ENCODE results near the gene GPR135.
"Not testable (repeated sequence)": the region's sequence is repeated elsewhere in the genome, so short reads cannot be mapped to it uniquely, and the experiment has no call there.

The GPR135 gene

DNA sequence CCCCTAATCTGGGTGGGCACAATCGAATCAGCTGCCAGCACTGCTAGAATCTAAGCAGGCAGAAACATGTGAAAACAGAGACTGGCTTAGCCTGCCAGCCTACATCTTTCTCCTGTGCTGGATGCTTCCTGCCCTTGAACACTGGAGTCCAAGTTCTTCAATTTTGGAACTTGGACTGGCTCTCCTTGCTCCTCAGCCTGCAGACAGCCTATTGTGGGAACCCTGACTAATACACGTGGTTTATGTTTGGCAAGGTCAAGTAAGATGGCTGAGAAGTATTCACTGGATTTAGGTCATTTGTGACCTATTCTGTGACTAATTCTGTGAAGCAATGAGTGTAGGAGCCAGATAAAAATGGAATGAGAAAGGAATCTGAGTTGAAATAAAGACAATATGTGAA is 11.0 kb downstream of the GPR135 start:
- peak; percentile 72 for DNase-seq (ENCODE audit: extremely low read depth, low read depth)
- TF ChIP-seq, protein P1, sequence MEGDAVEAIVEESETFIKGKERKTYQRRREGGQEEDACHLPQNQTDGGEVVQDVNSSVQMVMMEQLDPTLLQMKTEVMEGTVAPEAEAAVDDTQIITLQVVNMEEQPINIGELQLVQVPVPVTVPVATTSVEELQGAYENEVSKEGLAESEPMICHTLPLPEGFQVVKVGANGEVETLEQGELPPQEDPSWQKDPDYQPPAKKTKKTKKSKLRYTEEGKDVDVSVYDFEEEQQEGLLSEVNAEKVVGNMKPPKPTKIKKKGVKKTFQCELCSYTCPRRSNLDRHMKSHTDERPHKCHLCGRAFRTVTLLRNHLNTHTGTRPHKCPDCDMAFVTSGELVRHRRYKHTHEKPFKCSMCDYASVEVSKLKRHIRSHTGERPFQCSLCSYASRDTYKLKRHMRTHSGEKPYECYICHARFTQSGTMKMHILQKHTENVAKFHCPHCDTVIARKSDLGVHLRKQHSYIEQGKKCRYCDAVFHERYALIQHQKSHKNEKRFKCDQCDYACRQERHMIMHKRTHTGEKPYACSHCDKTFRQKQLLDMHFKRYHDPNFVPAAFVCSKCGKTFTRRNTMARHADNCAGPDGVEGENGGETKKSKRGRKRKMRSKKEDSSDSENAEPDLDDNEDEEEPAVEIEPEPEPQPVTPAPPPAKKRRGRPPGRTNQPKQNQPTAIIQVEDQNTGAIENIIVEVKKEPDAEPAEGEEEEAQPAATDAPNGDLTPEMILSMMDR (IDR thresholded peaks at IDR 0.05; ENCODE audit: low read depth, low read length): no peak

DNA sequence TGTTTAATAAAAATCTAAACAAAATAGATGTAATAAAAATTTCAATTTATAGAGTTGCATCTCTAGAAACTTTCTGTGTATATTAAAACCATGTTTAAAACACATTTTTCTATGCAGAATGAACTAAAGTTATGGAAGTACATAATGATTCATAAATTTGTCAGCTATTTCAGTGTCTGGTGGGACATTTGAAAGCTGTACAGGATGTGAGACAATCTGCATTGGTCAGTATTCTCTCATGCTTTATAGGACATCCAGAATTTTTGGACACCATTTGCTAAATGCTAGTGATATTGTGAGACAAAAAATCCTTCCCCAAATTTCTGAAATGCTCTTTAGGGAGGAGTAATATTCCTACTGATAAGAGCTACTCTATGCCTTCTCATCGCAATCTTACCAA is 13.3 kb downstream of the GPR135 start:
- TF ChIP-seq, protein P1 (IDR thresholded peaks at IDR 0.05; ENCODE audit: low read depth, low read length): no peak
- DNase-seq (ENCODE audit: extremely low read depth, low read depth): no peak

DNA sequence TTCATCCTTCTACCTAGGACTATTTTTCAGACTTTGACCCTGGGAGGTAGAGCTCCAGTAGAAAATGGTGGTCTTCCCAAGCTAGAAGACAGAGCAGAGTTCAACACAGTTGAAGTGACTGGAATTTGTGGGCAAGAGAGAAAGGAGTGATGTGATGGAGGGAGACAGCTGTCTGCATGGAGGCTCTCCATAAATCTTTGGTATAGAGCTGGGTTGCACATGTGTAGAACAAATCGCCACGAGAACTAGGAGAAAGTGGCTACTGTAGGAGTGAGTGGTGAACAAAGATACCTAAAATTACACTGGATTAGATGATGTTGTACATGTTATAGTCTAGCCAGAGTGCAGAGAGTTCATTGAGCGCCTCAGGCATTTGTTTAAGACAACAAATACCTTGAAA is 14.5 kb downstream of the GPR135 start:
- no peak for DNase-seq (ENCODE audit: extremely low read depth, low read depth)

DNA sequence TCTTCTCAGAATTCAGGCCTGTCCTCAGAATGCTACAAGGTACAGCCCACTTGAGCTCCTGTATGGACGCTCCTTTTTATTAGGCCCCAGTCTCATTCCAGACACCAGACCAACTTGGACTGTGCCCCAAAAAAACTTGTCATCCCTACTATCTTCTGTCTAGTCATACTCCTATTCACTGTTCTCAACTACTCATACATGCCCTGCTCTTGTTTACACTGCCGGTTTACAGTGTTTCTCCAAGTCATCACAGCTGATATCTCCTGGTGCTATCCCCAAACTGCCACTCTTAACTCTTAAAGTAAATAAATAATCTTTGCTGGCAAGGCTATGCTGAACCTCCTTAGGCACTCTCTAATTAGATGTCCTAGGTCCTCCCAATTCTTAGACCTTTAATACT is 16.5 kb downstream of the GPR135 start:
- not testable (repeated sequence) for DNase-seq (ENCODE audit: extremely low read depth, low read depth)

More for the DNA sequence above, 14.5 kb downstream of the GPR135 start:
- TF ChIP-seq, protein P1 (IDR thresholded peaks at IDR 0.05; ENCODE audit: low read depth, low read length): no peak

DNA sequence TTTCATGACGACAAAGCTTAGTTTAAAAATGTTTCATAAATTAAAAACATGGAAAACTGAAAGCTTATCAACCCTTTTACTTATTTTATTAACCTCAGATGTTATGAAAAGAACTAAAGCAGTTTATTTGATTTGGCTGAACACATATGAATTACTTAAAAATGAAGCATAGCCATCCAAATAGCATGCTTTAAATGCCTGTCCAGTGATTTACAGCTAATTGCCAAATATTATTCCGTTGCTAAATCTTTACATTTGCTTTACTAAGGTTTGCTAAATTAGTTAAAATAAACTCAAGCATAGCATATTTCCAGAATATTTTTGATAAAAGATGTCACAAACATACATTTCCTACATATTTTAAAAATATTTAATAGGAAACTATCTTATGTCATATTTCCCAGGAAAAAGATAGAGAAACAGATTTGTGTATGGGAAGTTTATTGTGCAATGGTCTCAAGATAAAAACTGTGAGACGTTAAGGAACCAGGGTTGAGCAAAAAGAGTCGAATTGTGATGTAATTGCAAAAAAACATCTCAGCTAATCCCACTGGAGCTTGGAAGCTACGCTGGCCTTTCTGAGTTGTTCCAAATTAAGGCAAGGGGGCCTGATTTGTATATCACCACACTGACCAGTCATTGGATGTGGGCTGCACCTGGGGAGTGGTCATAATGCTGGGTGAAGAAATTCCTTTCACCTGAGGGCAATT is 25.8 kb downstream of the GPR135 start:
- peak; percentile 37 for DNase-seq (ENCODE audit: extremely low read depth, low read depth)
- TF ChIP-seq, protein P1 (IDR thresholded peaks at IDR 0.05; ENCODE audit: low read depth, low read length): no peak

DNA sequence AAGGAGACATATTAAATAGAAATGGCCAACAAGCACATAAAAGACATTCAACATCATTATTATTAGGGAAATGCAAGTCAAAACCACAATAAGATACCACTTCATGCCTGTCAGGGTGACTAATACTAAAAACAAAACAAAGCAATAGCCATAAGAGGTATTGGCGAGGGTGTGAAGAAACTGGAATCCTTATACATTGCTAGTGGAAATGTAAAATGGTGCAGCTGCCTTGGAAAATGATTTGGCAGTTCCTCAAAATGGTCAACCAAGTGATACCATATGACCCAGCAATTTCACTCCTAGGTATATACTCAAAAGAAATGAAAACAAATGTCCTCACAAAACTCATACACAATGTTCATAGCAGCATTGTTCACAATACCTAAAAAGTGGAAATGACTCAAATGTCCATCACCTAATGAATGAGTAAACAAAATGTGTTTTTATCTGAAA is 27.0 kb downstream of the GPR135 start:
- no peak for DNase-seq (ENCODE audit: extremely low read depth, low read depth)
- TF ChIP-seq, protein P1 (IDR thresholded peaks at IDR 0.05; ENCODE audit: low read depth, low read length): no peak

DNA sequence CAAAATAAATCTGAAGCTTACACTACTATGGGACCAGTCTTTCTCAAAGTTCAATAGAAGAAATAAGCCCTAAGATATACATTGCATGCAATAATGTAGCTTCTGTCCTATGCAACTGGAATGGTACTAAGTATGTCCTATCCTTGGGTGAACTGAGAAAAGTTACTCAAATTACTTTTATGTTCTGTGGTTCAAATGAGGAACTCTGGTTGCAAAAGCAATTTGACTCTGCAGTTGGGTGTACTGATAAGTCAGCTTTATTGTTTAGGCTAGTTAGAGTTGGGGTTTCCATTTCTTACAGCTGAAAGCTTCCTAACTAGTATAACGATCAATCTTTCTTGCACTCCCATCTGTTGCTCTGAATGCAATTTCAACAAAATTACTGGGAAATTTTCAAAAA is 29.2 kb downstream of the GPR135 start:
- TF ChIP-seq, protein P1 (IDR thresholded peaks at IDR 0.05; ENCODE audit: low read depth, low read length): no peak
- DNase-seq (ENCODE audit: extremely low read depth, low read depth): no peak

DNA sequence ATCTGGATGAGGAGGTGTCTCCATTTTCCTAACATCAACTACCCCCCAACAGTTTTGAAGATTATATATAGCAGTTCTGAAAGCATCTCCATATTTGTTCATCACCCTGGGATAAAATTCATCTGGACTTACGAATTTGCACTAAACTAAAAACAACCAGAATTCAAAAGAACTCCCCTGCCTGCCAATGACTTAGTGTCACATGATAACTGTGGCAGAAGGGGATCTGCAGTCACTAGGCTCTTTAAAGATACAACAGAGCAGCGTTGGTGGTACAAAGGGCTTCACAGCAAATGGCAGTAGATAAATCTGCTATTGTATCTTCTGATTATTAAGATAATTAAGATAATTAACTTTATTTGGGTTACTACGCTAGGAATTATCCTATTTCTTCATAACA is 30.1 kb downstream of the GPR135 start:
- no peak for DNase-seq (ENCODE audit: extremely low read depth, low read depth)
- TF ChIP-seq, protein P1 (IDR thresholded peaks at IDR 0.05; ENCODE audit: low read depth, low read length): no peak

Data from AG09319 (cell line).